Measurements from ENCODE around the gene BFSP2. TPM values are rescaled to one million over a fixed set of nuclear protein-coding genes. Genes with fewer than 3 reads are reported as not detected.

The BFSP2 gene
- total and polyA plus RNA-seq, 8 donors: 0.68 to 2.7 (median 1.4) TPM; not detected in 5

GRCh38 chr3:133488785-133489367 is 89.0 kb downstream of the BFSP2 start:
- Histone ChIP-seq H3K4me3 (no peak overlapping the region), H3K36me3 (no peaks in the 10 kb centered on the region), H3K27me3 (no peaks in the 10 kb centered on the region), H3K27ac (no peak overlapping the region), H3K4me1 (no peaks in the 10 kb centered on the region), H3K9me3 (peaks cover 0 to 6% (median 0%) of the 10 kb centered on the region in 4 donors)
- TF ChIP-seq EP300 (IDR thresholded peaks at IDR 0.05) (no peak), POLR2AphosphoS5 (IDR thresholded peaks at IDR 0.05) (no peak), CTCF (IDR thresholded peaks at IDR 0.05) (no peak), POLR2A (IDR thresholded peaks at IDR 0.05) (no peak)
- intact Hi-C loops (cut with DNase I; ENCODE audit: low total_unique reads): no loop called here
- DNase-seq: no peak
- WGBS, 5 donors: 52 to 69% (median 57%) methylated on average over 3 of the region's 3 CpGs

GRCh38 chr3:133489466-133490085 is 89.7 kb downstream of the BFSP2 start:
- Histone ChIP-seq H3K4me3 (no peak overlapping the region), H3K9me3 (peaks cover 0 to 4% (median 0%) of the 10 kb centered on the region in 4 donors), H3K4me1 (no peaks in the 10 kb centered on the region), H3K36me3 (no peaks in the 10 kb centered on the region), H3K27ac (no peak overlapping the region), H3K27me3 (no peaks in the 10 kb centered on the region)
- TF ChIP-seq EP300 (IDR thresholded peaks at IDR 0.05): no peak
- TF ChIP-seq POLR2AphosphoS5 (IDR thresholded peaks at IDR 0.05): no peak
- TF ChIP-seq POLR2A (IDR thresholded peaks at IDR 0.05): no peak
- no peak for TF ChIP-seq CTCF (IDR thresholded peaks at IDR 0.05)
- DNase-seq: no peak
- 80 to 89% (median 87%) methylated on average over 5 of the region's 5 CpGs for WGBS, 5 donors
- intact Hi-C loops (cut with DNase I; ENCODE audit: low total_unique reads): no loop called here

- H3K36me3 ChIP-seq: no peaks in the 10 kb centered on the region
- intact Hi-C loops (cut with DNase I; ENCODE audit: low total_unique reads): no loop called here
- TF ChIP-seq POLR2A (IDR thresholded peaks at IDR 0.05): no peak
- H3K27me3 ChIP-seq: no peaks in the 10 kb centered on the region
- no peaks in the 10 kb centered on the region for H3K9me3 ChIP-seq
- DNase-seq: peak in 1 of 2 donors; percentile 34
- no peaks in the 10 kb centered on the region for H3K4me1 ChIP-seq
- WGBS, 5 donors: 91 to 94% (median 92%) methylated on average over 5 to 12 of the region's 12 CpGs
- peak overlapping the region in 1 of 4 donors; percentile 21 for H3K4me3 ChIP-seq
- H3K27ac ChIP-seq: peak overlapping the region; percentile 17 to 56 (median 24)
Measured at GRCh38 chr3:133490468-133491351, 90.9 kb downstream of the BFSP2 start.

GRCh38 chr3:133491481-133492059 is 91.7 kb downstream of the BFSP2 start:
- H3K27ac ChIP-seq: peak overlapping the region in 3 of 5 donors; percentile 11 to 50 (median 40)
- WGBS, 5 donors: 68 to 92% (median 88%) methylated on average over 3 of the region's 3 CpGs

More at GRCh38 chr3:133491481-133492059, 91.7 kb downstream of the BFSP2 start:
- Histone ChIP-seq H3K36me3 (no peaks in the 10 kb centered on the region), H3K27me3 (no peaks in the 10 kb centered on the region), H3K4me3 (no peak overlapping the region), H3K4me1 (no peaks in the 10 kb centered on the region), H3K9me3 (no peaks in the 10 kb centered on the region)
- intact Hi-C loops (cut with DNase I; ENCODE audit: low total_unique reads): no loop called here
- no peak for TF ChIP-seq POLR2AphosphoS5 (IDR thresholded peaks at IDR 0.05)
- TF ChIP-seq CTCF (IDR thresholded peaks at IDR 0.05): no peak
- no peak for TF ChIP-seq POLR2A (IDR thresholded peaks at IDR 0.05)
- no peak for TF ChIP-seq EP300 (IDR thresholded peaks at IDR 0.05)
- no peak for DNase-seq
